Breast epithelium (tissue), 4 donors: ENCODE results near the gene LRRTM4. TPM values are rescaled to one million over a fixed set of nuclear protein-coding genes. Genes with fewer than 3 reads are reported as not detected.
"Not testable (repeated sequence)": the region's sequence is repeated elsewhere in the genome, so short reads cannot be mapped to it uniquely, and the experiment has no call there.

Experiments used
- DNase-seq, 2 donors: peaks; one replicate each; pipeline ENCODE4 v3.0.0-alpha.2; 2019; ENCODE audit warnings: low spot score in 2 of 2
- H3K27ac ChIP-seq, 2 donors: fragments of 200-600 bp; sonication (generic) in 1 of 2; one replicate each; pipeline ENCODE4 v1.5.1; 2016 to 2019; ENCODE audit warnings: mild to moderate bottlenecking in 1 of 2
- H3K27me3 ChIP-seq, 2 donors: fragments of 200-600 bp; sonication (generic) in 1 of 2; one replicate each; pipeline versions ENCODE4 v1.5.1 to v1.6.0; 2017 to 2019; ENCODE audit warnings: control low read depth in 1 of 2, mild to moderate bottlenecking in 1 of 2
- H3K36me3 ChIP-seq: fragments of 200-600 bp; one replicate; pipeline ENCODE4 v1.5.1; 2019
- H3K4me1 ChIP-seq, 2 donors: fragments of 200-600 bp; sonication (generic); one replicate each; pipeline ENCODE4 v1.5.1; 2016 to 2019; ENCODE audit warnings: control low read depth in 1 of 2
- H3K4me3 ChIP-seq, 3 donors: fragments of 200-600 bp; sonication (generic); 1 replicate in 2 of 3; 2 replicates in 1 of 3; pipeline ENCODE4 v1.5.1; 2016 to 2019; ENCODE audit warnings: mild to moderate bottlenecking in 3 of 3, moderate library complexity in 2 of 3
- H3K9me3 ChIP-seq, 2 donors: fragments of 200-600 bp; sonication (generic) in 1 of 2; one replicate each; pipeline ENCODE4 v1.5.1; 2016 to 2019; ENCODE audit warnings: control low read depth in 1 of 2
- POLR2A ChIP-seq: fragments of 450-650 bp; IDR thresholded peaks from one replicate; pipeline ENCODE4 v1.6.1; 2016; ENCODE audit warnings: antibody characterized with exemption, mild to moderate bottlenecking, moderate library complexity
- POLR2AphosphoS5 ChIP-seq, 3 donors: sonication (generic); formaldehyde crosslinking; IDR thresholded peaks; one replicate each; pipeline ENCODE4 v1.6.1; 2017; ENCODE audit warnings: antibody characterized with exemption in 3 of 3
- intact Hi-C: fragments of 100-400 bp; cut with DNase I; formaldehyde crosslinking; loops from one replicate; pipeline ENCODE4 v1.15.1; 2023; ENCODE audit warnings: low total_unique reads
- total RNA-seq, 3 donors: library from RNA; depleted of rRNA; stranded (reverse); fragments of >200 nt; gene quantifications; one replicate each; pipeline ENCODE4 v1.1.0, GENCODE V29; 2016
- TF ChIP-seq, protein P1 (sequence below), 3 donors: fragments of 450-650 bp; IDR thresholded peaks; one replicate each; pipeline ENCODE4 v1.5.1; 2016 to 2017; ENCODE audit warnings: antibody characterized with exemption in 3 of 3, mild to moderate bottlenecking in 3 of 3, moderate library complexity in 3 of 3

Gene LRRTM4
- total RNA-seq, 3 donors from 2014 or later: 0.16 to 1.6 TPM; not detected in 1

DNA sequence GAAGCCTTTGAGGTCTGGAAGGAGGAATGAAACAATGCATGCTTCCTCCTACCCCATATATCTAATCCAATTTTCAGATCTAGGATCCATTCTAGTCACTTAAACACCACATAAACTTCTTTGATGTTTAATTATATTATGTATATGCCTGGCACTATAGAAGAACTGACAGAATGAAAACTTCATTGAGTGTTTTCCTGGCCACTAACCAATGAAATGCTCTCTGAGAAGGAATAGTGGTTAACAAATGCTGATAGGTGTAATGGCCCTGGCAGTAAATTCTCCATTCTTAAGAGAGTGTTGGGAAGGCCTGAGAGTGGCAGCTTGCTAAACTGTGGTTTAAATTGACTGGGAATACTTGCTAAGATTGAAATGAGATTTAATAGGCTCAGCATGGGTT lies 710.0 kb downstream of the LRRTM4 start:
- TF ChIP-seq POLR2A (no peak), POLR2AphosphoS5 (IDR thresholded peaks at IDR 0.05) (no peak)
- TF ChIP-seq, protein P1, sequence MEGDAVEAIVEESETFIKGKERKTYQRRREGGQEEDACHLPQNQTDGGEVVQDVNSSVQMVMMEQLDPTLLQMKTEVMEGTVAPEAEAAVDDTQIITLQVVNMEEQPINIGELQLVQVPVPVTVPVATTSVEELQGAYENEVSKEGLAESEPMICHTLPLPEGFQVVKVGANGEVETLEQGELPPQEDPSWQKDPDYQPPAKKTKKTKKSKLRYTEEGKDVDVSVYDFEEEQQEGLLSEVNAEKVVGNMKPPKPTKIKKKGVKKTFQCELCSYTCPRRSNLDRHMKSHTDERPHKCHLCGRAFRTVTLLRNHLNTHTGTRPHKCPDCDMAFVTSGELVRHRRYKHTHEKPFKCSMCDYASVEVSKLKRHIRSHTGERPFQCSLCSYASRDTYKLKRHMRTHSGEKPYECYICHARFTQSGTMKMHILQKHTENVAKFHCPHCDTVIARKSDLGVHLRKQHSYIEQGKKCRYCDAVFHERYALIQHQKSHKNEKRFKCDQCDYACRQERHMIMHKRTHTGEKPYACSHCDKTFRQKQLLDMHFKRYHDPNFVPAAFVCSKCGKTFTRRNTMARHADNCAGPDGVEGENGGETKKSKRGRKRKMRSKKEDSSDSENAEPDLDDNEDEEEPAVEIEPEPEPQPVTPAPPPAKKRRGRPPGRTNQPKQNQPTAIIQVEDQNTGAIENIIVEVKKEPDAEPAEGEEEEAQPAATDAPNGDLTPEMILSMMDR (IDR thresholded peaks at IDR 0.05): no peak
- H3K36me3 ChIP-seq: no peaks in the 10 kb centered on the region
- H3K9me3 ChIP-seq: no peaks in the 10 kb centered on the region
- H3K4me1 ChIP-seq: no peaks in the 10 kb centered on the region
- intact Hi-C loops: no loop called here
- no peak for DNase-seq
- no peak overlapping the region for H3K4me3 ChIP-seq
- H3K27ac ChIP-seq: no peak overlapping the region
- no peaks in the 10 kb centered on the region for H3K27me3 ChIP-seq

DNA sequence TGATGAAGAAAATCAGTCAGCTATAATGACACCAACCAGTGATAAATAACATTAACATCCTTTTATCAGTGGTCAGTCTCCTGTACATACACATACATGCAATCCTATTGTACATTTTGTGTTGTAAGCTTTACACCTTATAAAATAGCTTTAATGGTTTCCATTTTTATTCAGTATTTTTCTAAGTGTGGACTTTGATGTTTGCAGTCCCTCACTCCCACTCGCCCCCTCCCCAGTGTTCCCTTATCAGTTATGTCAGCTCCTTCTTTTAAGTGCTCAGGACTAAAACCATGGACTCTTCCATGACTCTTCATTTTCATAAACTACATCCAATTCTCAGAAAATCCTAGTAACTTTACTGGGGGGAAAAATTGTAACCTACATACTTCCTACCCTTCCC lies 713.0 kb downstream of the LRRTM4 start:
- intact Hi-C loops: no loop called here
- Histone ChIP-seq H3K4me1 (no peaks in the 10 kb centered on the region), H3K27me3 (no peaks in the 10 kb centered on the region), H3K9me3 (no peaks in the 10 kb centered on the region), H3K27ac (no peak overlapping the region), H3K36me3 (no peaks in the 10 kb centered on the region), H3K4me3 (no peak overlapping the region)
- no peak for DNase-seq
- TF ChIP-seq POLR2AphosphoS5 (IDR thresholded peaks at IDR 0.05): no peak
- TF ChIP-seq POLR2A: no peak
- TF ChIP-seq, protein P1 (IDR thresholded peaks at IDR 0.05): no peak

DNA sequence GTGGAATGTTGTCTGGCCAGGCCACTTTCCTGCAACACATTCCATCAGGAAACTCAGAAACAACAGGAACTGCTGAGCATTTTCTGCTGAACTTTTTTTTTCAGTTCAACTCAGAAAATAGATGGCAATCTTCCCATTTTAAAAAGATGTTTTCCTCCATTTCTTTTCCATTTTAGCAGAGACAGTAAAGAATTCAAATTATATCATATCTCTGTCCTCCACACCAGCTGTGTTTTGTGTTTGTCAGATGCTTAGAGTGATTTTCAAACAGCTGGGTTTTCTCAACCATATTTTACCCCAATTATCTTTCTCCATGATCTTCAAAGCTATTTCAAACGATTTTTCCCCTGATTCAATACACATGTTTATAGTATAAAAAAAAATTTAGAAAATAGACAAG lies 713.4 kb downstream of the LRRTM4 start:
- Histone ChIP-seq H3K9me3 (no peaks in the 10 kb centered on the region), H3K27ac (no peak overlapping the region), H3K4me1 (no peaks in the 10 kb centered on the region), H3K4me3 (no peak overlapping the region), H3K36me3 (no peaks in the 10 kb centered on the region), H3K27me3 (no peaks in the 10 kb centered on the region)
- TF ChIP-seq POLR2A: no peak
- TF ChIP-seq, protein P1 (IDR thresholded peaks at IDR 0.05): no peak
- TF ChIP-seq POLR2AphosphoS5 (IDR thresholded peaks at IDR 0.05): no peak
- intact Hi-C loops: no loop called here
- DNase-seq: no peak

DNA sequence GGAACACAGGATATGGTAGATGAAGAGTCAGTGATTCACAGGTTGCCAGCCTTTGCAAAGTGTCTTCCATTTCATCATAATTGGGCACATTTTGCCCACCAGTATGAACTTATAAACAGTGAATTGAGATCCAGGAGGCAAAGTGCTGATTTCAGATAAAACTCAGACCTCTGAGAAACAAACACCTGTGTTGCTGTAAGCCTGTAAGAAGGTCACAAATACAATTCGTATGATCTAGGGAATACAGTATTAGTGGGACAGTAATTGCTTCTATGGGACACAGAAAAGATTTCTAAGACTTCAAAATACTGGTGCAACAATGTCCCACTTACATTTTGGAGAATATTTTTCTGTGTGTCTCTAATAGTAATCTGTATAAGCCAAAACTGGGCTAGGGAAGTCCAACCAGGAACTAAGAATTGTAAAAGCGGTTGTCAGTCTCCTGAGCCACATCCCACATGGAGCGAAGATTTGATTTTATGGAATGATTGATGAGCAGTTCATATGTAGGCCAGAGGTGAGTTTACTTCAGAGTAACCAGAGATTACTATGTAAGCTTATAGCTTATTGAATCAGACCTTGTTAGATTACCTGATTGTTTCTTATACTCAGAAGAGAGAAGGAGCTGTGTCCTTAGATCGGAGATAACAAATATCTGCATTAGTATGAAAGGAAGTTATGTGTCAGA lies 728.4 kb downstream of the LRRTM4 start:
- DNase-seq: no peak
- TF ChIP-seq, protein P1 (IDR thresholded peaks at IDR 0.05): no peak
- TF ChIP-seq POLR2AphosphoS5 (IDR thresholded peaks at IDR 0.05) (no peak), POLR2A (no peak)

DNA sequence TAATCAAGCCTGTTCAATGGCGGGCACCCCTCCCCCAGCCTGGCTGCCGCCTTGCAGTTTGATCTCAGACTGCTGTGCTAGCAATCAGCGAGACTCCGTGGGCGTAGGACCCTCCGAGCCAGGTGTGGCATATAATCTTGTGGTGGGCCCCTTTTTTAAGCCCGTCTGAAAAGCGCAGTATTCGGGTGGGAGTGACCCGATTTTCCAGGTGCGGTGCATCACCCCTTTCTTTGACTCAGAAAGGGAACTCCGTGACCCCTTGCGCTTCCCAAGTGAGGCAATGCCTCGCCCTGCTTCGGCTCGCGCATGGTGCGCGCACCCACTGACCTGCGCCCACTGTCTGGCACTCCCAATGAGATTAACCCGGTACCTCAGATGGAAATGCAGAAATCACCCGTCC lies 740.9 kb downstream of the LRRTM4 start:
- DNase-seq, intact Hi-C loops, H3K9me3 ChIP-seq, H3K27ac ChIP-seq, H3K27me3 ChIP-seq, H3K36me3 ChIP-seq, H3K4me3 ChIP-seq, H3K4me1 ChIP-seq: not testable (repeated sequence)

More for the DNA sequence above, 728.4 kb downstream of the LRRTM4 start:
- H3K4me3 ChIP-seq: no peak overlapping the region
- H3K9me3 ChIP-seq: no peaks in the 10 kb centered on the region
- H3K36me3 ChIP-seq: no peaks in the 10 kb centered on the region
- H3K27me3 ChIP-seq: no peaks in the 10 kb centered on the region
- no peaks in the 10 kb centered on the region for H3K4me1 ChIP-seq
- no peak overlapping the region for H3K27ac ChIP-seq
- intact Hi-C loops: loop anchor here (5.0 kb wide), 1 partner anchor 1794 kb away; no protein-coding TSS in a partner anchor
